ES-I3 (cell line): ENCODE measurements around the gene AMN.
A peak's percentile ranks its signal among the peaks of the same experiment; 100 is the strongest.
"Not testable (repeated sequence)": the region's sequence is repeated elsewhere in the genome, so short reads cannot be mapped to it uniquely, and the experiment has no call there.

Source experiments
- H3K36me3 ChIP-seq: 2 replicates; pipeline ENCODE4 v1.6.1; 2013; ENCODE audit warnings: mild to moderate bottlenecking, low read length, control low read depth, moderate library complexity; ENCODE audit not compliant: insufficient read depth
- H3K4me1 ChIP-seq: 2 replicates; pipeline ENCODE4 v1.6.1; 2013; ENCODE audit warnings: mild to moderate bottlenecking, control low read depth, low read length; ENCODE audit not compliant: insufficient read depth
- H3K9ac ChIP-seq: 2 replicates; pipeline ENCODE4 v1.6.1; 2013; ENCODE audit warnings: low read depth, mild to moderate bottlenecking, low read length, moderate library complexity
- H3K9me3 ChIP-seq: 2 replicates; pipeline ENCODE4 v1.6.1; 2013; ENCODE audit warnings: mild to moderate bottlenecking, low read length, moderate library complexity; ENCODE audit not compliant: control insufficient read depth, insufficient read depth

AMN gene

GRCh38 chr14:102922490-102923200 lies at the start of gene AMN:
Gene AMN, plus strand, starts transcription at chr14:102922663. Its CDS starts 26 bp downstream, at chr14:102922689.
- Histone ChIP-seq H3K4me1 (peaks cover 7% of the 10 kb centered on the region), H3K9me3 (no peaks in the 10 kb centered on the region), H3K9ac (peak within 1 kb of the TSS; percentile 51; the same call in 1 of the 2 replicates), H3K36me3 (no peaks in the 10 kb centered on the region)

- H3K4me1 ChIP-seq = no peaks in the 10 kb centered on the region
- no peaks in the 10 kb centered on the region; the same call in 1 of the 2 replicates for H3K36me3 ChIP-seq
- H3K9ac ChIP-seq = no peak overlapping the region
These were observed 49.3 kb upstream of the AMN start for GRCh38 chr14:102873131-102873530.

DNA sequence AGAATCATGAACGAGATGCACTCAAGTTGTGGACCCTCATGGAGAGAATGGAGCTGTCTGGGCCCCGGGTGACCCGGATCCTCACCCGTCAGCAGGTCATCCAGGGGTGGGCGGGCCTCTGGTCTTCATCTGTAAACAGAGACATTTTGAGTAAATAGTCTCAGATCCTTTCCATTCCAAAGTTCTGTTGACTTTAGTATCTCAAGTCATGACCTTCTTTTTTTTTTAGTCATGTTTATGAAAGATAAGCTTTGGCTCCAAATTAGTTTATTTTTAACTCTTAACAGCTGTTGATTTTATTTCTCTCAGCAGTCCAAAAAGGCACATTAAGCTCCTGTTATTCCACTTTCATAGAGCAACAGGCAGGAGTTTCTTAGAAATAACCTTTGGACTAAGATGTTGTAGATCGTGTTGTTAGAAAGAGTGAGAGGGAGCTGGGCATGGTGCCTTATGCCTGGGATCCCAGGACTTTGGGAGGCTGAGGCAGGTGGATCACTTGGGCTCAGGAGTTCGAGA lies 48.9 kb upstream of the AMN start:
- H3K36me3 ChIP-seq = no peaks in the 10 kb centered on the region; the same call in 1 of the 2 replicates
- H3K9ac ChIP-seq = no peak overlapping the region
- no peaks in the 10 kb centered on the region; the same call in 1 of the 2 replicates for H3K4me1 ChIP-seq
- H3K9me3 ChIP-seq = no peaks in the 10 kb centered on the region

More at GRCh38 chr14:102873131-102873530, 49.3 kb upstream of the AMN start:
- no peaks in the 10 kb centered on the region for H3K9me3 ChIP-seq

DNA sequence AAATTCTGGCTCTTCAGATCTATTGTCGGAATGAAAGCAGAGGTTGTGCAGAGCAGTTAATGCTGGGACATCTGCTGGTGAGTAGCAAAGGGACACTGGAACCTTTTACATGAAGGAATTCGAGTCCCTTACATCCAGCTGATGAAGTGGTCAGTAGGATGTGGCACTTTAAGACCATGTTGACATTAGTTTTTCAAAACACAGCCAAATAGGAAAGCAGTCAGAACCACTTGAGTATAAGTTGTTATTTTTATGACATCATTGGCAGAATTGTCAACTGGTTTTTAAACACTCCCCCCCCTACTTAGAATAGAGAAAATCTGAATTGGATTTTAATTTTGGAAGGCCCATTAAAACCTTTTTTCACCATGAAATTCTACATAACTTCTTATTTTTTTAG lies 46.8 kb upstream of the AMN start:
- Histone ChIP-seq H3K36me3 (no peaks in the 10 kb centered on the region; the same call in 1 of the 2 replicates), H3K4me1 (no peaks in the 10 kb centered on the region; the same call in 1 of the 2 replicates), H3K9ac (no peak overlapping the region), H3K9me3 (no peaks in the 10 kb centered on the region)

DNA sequence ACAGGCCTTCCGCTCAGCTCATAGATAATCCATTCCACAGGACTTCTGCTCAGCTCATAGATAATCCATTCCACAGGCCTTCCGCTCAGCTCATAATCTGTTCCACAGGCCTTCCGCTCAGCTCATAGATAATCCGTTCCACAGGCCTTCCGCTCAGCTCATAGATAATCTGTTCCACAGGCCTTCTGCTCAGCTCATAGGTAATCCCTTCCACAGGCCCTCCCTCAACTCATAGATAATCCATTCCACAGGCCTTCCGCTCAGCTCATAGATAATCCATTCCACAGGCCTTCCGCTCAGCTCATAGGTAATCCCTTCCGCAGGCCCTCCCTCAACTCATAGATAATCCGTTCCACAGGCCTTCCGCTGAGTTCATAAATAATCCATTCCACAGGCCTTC lies 45.0 kb upstream of the AMN start:
- H3K9me3 ChIP-seq, H3K4me1 ChIP-seq, H3K9ac ChIP-seq, H3K36me3 ChIP-seq: not testable (repeated sequence)

- H3K4me1 ChIP-seq = no peaks in the 10 kb centered on the region; the same call in 1 of the 2 replicates
- no peak overlapping the region for H3K9ac ChIP-seq
- no peaks in the 10 kb centered on the region; the same call in 1 of the 2 replicates for H3K36me3 ChIP-seq
- no peaks in the 10 kb centered on the region for H3K9me3 ChIP-seq
These were observed 44.1 kb upstream of the AMN start for GRCh38 chr14:102878174-102878969.

DNA sequence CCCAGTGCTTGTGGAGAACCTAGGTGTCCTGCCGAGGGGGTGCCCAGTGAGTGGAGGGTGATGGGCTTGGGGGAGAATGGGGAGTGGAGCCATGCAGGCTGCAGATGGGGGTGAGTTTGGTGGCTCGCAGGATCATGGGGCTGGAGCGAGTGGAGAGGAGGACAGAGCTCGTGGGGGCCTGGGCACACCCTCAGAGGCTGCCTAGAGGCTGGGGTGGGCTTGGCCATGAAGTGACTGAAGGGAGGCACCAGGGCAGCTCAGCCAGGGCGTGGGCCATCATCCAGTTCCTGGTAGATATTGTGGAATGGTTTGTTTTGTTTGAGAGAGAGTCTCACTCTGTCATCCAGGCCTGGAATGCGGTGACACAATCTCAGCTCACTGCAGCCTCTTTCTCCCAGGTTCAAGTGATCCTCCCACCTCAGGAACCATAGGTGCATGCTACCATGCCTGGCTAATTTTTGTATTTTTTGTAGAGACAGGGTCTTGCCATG lies 43.4 kb upstream of the AMN start:
- no peaks in the 10 kb centered on the region; the same call in 1 of the 2 replicates for H3K4me1 ChIP-seq
- no peaks in the 10 kb centered on the region; the same call in 1 of the 2 replicates for H3K36me3 ChIP-seq
- H3K9ac ChIP-seq = no peak overlapping the region
- no peaks in the 10 kb centered on the region for H3K9me3 ChIP-seq

- Histone ChIP-seq H3K4me1 (no peaks in the 10 kb centered on the region; the same call in 1 of the 2 replicates), H3K9me3 (no peaks in the 10 kb centered on the region), H3K9ac (no peak overlapping the region), H3K36me3 (no peaks in the 10 kb centered on the region)
These were observed 40.1 kb upstream of the AMN start for GRCh38 chr14:102882226-102882906.

- Histone ChIP-seq H3K4me1 (no peaks in the 10 kb centered on the region; the same call in 1 of the 2 replicates), H3K9ac (no peak overlapping the region), H3K36me3 (no peaks in the 10 kb centered on the region; the same call in 1 of the 2 replicates)
These were observed 39.3 kb upstream of the AMN start for GRCh38 chr14:102883089-102883541.

GRCh38 chr14:102883554-102883953 lies 38.9 kb upstream of the AMN start:
- no peaks in the 10 kb centered on the region for H3K9me3 ChIP-seq
- no peak overlapping the region for H3K9ac ChIP-seq
- no peaks in the 10 kb centered on the region; the same call in 1 of the 2 replicates for H3K36me3 ChIP-seq
- H3K4me1 ChIP-seq = no peaks in the 10 kb centered on the region; the same call in 1 of the 2 replicates

More at GRCh38 chr14:102883089-102883541, 39.3 kb upstream of the AMN start:
- no peaks in the 10 kb centered on the region for H3K9me3 ChIP-seq

DNA sequence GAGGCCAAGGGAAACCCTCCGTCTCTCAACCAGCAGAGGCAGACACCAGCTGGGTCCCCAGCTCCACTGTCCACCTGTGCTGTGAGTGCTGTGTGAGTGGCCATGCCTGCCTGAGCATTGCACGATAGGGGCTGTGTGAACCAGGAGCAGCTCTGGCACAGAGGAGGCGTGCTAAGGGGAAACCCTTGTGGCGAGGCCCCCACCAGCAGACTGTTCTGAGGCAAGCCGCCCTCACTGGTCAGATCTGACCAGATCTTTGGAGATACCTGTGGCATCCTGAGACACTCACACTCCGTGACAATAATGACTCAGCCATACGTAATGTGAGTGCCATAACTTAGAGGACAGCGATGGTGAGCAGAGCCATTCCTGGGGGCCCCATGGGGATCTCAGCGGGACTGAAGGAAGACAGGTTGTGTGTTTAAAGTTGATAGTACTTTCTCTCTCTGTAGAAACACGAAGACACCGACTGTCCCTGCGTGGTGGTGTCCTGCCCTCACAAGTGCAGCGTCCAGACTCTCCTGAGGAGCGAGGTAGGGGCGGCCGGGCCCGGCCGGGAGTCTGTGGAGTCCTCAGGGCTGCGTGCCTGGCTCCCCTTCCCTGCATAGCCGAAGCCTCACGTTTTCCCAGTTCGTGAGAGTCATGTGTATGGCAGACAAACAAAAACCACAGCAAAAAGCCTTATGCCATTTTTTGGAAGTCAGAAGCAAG lies 36.6 kb upstream of the AMN start:
- no peaks in the 10 kb centered on the region; the same call in 1 of the 2 replicates for H3K36me3 ChIP-seq
- no peak overlapping the region for H3K9ac ChIP-seq
- no peaks in the 10 kb centered on the region for H3K4me1 ChIP-seq
- H3K9me3 ChIP-seq = no peaks in the 10 kb centered on the region

GRCh38 chr14:102888748-102889147 lies 33.7 kb upstream of the AMN start:
- Histone ChIP-seq H3K4me1 (no peaks in the 10 kb centered on the region), H3K9ac (no peak overlapping the region), H3K36me3 (no peaks in the 10 kb centered on the region; the same call in 1 of the 2 replicates), H3K9me3 (no peaks in the 10 kb centered on the region)

DNA sequence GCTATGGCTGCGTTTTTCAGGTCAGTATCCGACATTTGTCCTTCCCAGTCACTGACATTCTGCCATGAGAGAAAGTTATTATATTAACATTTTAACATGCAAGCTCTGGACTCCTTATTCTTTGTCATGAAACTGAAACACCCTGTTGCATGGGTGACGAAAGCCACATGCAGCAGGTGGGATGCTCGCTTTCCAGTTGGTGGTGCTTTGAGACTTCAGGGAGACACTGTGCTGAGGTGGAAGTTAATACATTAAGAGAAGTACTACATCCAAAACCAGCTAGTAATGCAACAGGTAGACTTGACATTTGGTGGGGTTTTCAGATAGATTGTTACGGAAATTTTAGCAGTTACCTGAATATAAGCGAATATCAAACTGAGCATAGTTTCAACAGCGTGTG lies 32.8 kb upstream of the AMN start:
- Histone ChIP-seq H3K9me3 (no peaks in the 10 kb centered on the region), H3K4me1 (no peaks in the 10 kb centered on the region), H3K36me3 (no peaks in the 10 kb centered on the region; the same call in 1 of the 2 replicates), H3K9ac (no peak overlapping the region)
